WTC11 (cell line): Measurements from ENCODE around the gene KRTAP4-9.

Experiments used
- ATF1 ChIP-seq: sonication (generic); formaldehyde crosslinking; IDR thresholded peaks from 2 replicates; pipeline ENCODE4 v1.8.1; 2023; ENCODE audit warnings: mild to moderate bottlenecking, moderate library complexity, missing genetic modification reagents
- ELF4 ChIP-seq: sonication (generic); formaldehyde crosslinking; IDR thresholded peaks from 2 replicates; pipeline ENCODE4 v1.8.1; 2022; ENCODE audit warnings: low read depth, mild to moderate bottlenecking, moderate library complexity, missing genetic modification reagents
- NFYB ChIP-seq: sonication (generic); formaldehyde crosslinking; conservative IDR thresholded peaks from 2 replicates; pipeline ENCODE4 v1.8.0; 2022; ENCODE audit warnings: low read depth, missing genetic modification reagents
- NR2C2 ChIP-seq: sonication (generic); formaldehyde crosslinking; IDR thresholded peaks from 2 replicates; pipeline ENCODE4 v1.8.0; 2022; ENCODE audit warnings: mild to moderate bottlenecking, missing genetic modification reagents
- TF ChIP-seq, protein P1 (sequence below): fragments of 250-450 bp; sonication (Bioruptor Pico); IDR thresholded peaks from 2 replicates; pipeline ENCODE4 v2.1.2; 2022; ENCODE audit warnings: mild to moderate bottlenecking, moderate library complexity
- TF ChIP-seq, protein P2 (sequence below): fragments of 200-600 bp; IDR thresholded peaks from 2 replicates; pipeline ENCODE4 v1.8.0; 2022; ENCODE audit warnings: antibody characterized with exemption
- TF ChIP-seq, protein P3 (sequence below): sonication (generic); formaldehyde crosslinking; IDR thresholded peaks from 2 replicates; pipeline ENCODE4 v1.8.0; 2022; ENCODE audit warnings: mild to moderate bottlenecking, missing genetic modification reagents
- TF ChIP-seq, protein P4 (sequence below): sonication (generic); formaldehyde crosslinking; conservative IDR thresholded peaks from 2 replicates; pipeline ENCODE4 v1.8.1; 2022; ENCODE audit warnings: mild to moderate bottlenecking, missing genetic modification reagents

DNA sequence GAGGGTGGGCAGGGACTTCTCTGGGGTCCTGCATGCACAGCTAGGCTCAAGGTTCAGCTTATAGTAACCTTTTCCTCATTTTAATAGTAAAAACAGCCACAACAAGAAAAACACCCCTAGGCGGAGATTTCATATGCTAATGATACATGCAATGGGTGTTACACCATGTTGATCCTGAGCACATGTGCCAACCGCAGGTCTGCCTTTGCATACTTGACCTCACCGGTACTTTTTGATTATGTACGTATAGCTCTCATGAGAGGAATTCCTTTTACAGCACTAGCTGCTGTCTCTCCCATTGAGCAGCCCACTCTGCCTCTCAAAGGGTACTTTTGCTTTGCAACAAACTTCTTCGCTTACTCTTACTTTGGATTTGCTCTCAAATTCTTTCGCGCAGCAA is 9.1 kb upstream of the KRTAP4-9 start:
- TF ChIP-seq, protein P1, sequence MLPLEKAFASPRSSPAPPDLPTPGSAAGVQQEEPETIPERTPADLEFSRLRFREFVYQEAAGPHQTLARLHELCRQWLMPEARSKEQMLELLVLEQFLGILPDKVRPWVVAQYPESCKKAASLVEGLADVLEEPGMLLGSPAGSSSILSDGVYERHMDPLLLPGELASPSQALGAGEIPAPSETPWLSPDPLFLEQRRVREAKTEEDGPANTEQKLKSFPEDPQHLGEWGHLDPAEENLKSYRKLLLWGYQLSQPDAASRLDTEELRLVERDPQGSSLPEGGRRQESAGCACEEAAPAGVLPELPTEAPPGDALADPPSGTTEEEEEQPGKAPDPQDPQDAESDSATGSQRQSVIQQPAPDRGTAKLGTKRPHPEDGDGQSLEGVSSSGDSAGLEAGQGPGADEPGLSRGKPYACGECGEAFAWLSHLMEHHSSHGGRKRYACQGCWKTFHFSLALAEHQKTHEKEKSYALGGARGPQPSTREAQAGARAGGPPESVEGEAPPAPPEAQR = no peak
- TF ChIP-seq, protein P2, sequence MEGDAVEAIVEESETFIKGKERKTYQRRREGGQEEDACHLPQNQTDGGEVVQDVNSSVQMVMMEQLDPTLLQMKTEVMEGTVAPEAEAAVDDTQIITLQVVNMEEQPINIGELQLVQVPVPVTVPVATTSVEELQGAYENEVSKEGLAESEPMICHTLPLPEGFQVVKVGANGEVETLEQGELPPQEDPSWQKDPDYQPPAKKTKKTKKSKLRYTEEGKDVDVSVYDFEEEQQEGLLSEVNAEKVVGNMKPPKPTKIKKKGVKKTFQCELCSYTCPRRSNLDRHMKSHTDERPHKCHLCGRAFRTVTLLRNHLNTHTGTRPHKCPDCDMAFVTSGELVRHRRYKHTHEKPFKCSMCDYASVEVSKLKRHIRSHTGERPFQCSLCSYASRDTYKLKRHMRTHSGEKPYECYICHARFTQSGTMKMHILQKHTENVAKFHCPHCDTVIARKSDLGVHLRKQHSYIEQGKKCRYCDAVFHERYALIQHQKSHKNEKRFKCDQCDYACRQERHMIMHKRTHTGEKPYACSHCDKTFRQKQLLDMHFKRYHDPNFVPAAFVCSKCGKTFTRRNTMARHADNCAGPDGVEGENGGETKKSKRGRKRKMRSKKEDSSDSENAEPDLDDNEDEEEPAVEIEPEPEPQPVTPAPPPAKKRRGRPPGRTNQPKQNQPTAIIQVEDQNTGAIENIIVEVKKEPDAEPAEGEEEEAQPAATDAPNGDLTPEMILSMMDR = no peak
- TF ChIP-seq, protein P3, sequence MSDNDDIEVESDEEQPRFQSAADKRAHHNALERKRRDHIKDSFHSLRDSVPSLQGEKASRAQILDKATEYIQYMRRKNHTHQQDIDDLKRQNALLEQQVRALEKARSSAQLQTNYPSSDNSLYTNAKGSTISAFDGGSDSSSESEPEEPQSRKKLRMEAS (CRISPR knock-in tag) = no peak
- no peak for TF ChIP-seq ELF4 (CRISPR knock-in tag)
- TF ChIP-seq NFYB (CRISPR knock-in tag) = no peak
- TF ChIP-seq, protein P4, sequence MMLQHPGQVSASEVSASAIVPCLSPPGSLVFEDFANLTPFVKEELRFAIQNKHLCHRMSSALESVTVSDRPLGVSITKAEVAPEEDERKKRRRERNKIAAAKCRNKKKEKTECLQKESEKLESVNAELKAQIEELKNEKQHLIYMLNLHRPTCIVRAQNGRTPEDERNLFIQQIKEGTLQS (CRISPR knock-in tag) = no peak
- no peak for TF ChIP-seq ATF1 (CRISPR knock-in tag)
- TF ChIP-seq NR2C2 (CRISPR knock-in tag) = no peak
